Mesenteric fat pad (tissue), 1 donor: ENCODE data around the gene ANKRD11. TPM values are rescaled to one million over a fixed set of nuclear protein-coding genes. Genes with fewer than 3 reads are reported as not detected.
"Not testable (repeated sequence)": the region's sequence is repeated elsewhere in the genome, so short reads cannot be mapped to it uniquely, and the experiment has no call there.

Source experiments
- DNase-seq: peaks from one replicate; pipeline ENCODE4 v3.0.0-alpha.2; 2020; ENCODE audit warnings: low spot score
- total RNA-seq: library from RNA; stranded (reverse); fragmentation: NEBNext Ultra II Directional; extraction: Animal tissue kit (Norgen Biotek cat#: 25700); gene quantifications from one replicate; pipeline ENCODE4 v1.2.1, GENCODE V29; 2021
- donor health status: DM: yes; HTN: yes; CAD: no.

Gene ANKRD11
- total RNA-seq, 1 donor from 2014 or later: 120 TPM

DNA sequence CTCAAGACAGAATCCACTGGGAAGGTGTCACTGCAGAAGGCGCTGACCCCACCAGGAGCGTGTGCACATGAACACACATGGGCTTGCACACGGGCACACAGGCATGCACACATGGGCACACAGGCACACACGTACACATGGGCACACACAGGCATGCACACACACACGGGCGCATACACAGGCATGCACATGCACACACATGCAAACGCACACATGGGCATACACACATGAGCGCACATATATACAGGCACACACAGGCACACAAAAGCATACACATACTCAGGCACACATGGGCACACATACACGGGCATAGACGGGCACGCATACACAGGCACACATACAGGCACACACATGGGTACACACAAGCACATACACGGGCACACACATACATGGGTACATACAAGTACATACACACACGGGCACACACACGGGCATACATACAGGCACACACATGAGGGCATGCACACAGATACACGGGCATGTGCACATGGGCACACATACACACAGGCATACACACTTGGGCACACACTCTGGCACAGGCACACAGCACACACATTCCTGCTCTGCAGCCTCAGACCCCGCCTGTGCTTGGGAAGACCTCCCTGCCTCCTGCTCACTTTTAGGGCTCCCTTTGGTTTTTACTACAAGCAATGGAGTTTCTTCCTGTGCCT is 186.0 kb downstream of the ANKRD11 start:
- no peak for DNase-seq

DNA sequence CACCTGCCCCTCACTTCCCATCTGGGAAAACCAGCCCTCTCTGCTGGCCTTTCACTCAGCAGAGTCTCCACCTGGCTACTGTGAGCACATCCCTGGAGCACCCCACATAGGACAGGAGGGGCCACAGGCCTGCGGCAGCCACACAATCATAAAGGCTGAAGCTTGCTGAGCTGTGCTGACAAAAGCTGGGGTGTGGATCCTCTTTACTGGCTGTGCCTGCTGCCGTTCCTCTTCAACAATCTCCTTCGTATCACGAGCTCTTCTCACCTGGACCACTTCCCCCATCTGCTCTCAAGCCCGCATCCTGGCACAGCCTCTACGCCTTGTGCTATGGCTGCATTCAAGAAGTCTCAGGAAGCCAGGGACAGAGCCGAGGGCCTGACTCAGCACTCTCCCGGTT is 186.7 kb downstream of the ANKRD11 start:
- no peak for DNase-seq

DNA sequence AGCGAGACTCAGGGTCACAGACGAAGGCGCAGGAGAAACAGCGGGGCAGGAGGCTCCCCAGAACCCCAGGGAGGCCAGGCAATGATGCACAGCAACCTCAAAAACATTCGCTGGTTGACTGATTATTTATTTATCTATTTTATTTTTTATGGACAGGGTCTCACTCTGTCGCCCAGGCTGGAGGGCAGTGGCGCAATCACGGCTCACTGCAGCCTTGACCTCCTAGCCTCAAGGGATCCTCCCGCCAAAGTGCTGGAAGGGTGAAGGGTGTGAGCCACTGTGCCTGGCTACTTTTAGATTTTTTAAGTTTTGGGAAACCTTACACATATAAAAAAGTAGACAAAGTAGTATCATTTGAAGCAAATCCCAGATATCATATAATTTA is 189.4 kb downstream of the ANKRD11 start:
- no peak for DNase-seq

DNA sequence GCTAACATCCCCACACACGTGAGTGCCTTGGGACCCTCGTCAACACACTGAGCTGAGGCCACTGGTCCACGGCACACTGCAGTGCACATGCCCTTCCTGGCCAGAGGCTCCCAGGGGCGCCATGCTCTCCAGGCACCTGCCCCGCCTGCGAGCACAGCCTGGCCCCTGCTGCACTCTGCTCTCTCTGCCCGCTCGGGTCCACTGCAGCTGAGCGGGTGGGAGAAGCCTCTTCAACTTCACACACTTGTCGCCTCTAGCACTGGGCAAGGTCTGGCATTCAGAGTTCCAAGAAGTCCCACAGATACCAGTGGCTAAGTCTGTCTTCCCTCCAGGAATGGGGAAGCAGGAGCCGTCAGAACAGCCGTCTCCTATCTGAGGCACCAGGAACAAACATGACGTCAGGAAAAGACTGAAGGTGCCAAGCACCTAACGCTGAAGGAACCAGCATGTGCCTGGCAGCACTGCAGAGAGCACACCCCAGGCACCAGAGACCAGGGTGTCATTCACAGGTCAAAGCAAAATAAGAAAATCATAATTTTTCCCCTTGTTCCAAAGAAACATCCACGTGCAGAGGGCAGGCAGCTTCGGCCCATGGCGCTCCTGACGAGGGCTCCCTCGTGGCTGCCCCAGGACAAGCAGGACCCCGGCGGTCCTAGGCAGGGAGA is 189.9 kb downstream of the ANKRD11 start:
- no peak for DNase-seq

DNA sequence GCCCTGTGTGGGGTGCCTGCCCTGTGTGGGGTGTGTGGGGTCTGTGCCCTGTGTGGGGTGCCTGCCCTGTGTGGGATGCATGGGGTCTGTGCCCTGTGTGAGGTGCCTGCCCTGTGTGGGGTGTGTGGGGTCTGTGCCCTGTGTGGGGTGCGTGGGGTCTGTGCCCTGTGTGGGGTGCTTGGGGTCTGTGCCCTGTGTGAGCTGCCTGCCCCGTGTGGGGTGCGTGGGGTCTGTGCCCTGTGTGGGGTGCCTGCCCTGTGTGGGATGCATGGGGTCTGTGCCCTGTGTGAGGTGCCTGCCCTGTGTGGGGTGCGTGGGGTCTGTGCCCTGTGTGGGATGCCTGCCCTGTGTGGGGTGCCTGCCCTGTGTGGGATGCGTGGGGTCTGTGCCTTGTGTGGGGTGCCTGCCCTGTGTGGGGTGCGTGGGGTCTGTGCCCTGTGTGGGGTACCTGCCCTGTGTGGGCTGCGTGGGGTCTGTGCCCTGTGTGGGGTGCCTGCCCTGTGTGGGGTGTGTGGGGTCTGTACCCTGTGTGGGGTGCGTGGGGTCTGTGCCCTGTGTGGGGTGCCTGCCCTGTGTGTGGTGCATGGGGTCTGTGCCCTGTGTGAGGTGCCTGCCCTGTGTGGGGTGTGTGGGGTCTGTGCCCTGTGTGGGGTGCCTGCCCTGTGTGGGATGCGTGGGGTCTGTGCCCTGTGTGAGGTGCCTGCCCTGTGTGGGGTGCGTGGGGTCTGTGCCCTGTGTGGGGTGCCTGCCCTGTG is 190.8 kb downstream of the ANKRD11 start:
- DNase-seq: not testable (repeated sequence)

DNA sequence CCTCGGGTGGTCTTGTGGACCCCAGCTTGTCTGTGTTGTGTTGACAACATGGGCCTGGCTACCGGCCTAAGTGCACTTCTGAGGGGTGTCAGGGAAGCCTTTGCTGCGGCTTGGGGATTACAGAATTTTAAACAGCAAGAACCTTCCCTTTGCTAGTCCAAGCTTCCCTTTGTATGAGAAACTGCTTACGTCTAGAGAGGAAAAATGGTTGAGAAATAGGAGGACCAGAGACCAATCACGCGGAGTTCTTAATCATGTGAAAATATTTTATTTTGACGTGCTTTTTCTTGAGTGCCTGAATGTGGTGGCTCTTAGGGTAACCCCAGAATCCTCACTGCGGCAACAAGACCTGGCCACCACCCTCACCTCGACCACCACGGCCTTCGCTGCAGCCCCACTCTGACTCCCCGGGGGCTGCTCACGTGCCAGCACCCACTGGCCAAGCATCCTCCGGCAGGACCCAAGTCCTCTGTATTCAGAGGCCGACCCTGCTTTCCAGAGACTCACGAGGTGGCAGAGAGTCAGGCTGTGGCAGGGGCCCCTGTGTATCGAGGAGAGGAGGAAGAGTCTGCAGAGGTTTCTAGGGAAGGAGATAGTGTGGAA is 191.6 kb downstream of the ANKRD11 start:
- no peak for DNase-seq

DNA sequence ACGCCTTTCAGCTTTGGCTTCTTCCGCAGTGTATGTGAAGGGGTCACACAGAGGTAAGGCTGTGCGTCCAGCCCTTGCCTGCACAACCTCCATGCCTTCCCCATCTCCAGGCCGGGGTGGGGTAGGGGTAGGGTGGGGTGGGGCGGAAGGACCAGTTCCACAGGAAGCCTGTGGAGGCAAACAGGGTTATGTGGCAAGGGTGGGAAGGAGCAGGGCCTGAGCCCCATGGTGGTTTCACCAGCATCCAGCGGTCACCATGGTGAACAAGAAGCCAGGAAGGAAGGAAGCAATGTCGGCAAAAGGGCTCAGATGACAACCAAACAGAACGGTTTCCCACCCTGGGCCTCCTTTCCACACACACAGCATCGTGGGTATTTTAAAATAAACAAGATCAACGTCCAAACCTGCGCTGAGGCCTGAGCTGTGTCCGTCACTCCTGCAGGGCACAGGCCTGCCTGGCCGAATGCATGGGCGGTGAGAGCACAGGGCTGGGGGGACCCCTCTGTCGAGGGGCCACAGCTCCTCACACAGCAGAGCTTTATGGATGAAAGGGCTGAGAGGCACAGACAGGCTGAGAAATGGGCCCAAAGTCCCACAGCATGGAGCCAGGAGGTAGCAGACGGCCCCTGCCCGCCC is 192.3 kb downstream of the ANKRD11 start:
- no peak for DNase-seq

DNA sequence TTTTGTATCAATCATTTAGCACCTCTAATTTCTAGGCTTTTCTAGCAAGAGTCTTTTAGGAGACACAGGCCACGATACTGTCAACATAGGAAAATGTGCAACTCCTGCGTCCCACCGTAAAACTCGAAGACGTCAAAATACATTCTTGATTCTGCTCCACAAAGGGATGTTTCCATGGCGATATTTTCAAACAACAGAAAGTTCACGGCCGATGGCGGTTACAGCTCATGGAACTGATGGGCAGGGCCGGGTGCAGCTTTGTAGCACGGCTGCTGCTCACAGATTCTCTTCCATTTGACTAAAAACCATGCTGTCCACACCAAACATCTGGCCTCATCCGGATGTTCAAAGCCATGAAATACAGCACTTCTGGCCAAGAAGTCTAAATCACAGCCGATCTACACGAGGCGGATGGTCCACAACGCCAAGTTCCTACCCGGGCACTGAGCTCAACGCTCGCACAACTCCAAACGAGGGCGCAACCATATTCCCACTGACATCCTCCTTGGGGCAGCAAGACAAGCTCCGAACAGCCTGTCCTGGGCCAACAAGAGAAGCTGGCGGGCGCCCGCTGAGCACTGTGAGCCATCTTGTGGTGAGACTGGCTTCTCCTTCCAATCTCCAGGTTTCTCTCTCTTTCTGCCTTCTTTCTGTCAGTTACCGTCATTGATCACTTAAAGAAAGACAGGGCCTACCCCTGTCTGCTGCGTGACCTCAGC is 193.0 kb downstream of the ANKRD11 start:
- no peak for DNase-seq

DNA sequence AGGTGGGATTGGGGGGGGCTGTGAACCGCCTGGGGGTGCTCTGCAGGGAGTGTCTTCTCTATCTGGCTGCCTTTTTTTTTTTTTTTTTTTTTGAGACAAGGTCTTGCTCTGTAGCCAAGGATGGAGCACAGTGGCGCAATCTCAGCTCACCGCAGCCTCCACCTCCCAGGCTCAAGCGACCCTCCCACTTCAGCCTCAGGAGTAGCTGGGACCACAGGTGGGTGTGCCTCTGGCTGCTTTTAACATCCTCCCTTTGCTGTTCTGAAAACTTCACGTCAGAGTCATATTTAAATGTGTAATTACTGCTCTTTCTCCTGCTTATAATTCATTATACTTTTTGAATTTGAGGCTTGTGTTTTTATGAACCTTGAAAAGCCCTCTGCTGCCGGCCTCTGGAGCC is 194.4 kb downstream of the ANKRD11 start:
- DNase-seq: no peak

DNA sequence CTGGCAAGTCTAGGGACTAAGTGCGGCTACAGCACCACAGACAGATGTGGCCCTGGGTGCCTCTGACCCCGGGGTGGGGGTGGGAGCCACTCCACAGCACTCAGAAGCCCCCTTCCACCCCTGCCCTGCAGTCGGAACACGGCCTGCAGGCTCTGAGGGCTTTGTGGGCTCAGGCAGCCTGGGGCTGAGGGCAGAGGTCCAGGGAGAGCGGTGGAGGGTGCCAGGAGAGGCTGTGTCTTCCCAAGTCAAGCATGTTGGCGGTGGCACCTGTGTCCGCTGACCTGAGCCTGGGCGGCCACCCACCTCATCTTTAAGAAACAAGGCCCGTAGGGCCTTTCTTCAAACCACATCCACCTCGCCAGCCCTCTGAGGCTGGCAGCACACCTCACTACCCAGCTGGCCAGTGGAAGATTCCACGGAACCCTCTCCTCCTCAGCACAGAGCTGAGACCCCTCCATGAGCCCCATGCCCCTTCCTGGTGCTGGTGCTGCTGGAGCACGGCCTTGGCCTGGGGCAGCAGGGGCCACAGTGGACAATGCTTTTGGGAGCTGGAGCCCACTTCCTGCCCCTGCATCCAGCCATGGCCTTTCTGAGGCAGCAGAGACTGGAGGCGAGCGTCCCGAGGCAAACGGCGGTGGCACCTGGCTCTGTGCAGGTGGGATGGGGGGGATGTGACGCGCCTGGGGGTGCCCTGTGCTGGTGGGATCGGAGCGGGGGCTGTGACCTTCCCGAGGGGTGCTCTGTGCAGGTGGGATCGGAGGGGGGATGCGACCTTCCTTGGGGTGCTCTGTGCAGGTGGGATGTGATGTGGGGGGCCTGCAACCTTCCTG is 195.1 kb downstream of the ANKRD11 start:
- no peak for DNase-seq

DNA sequence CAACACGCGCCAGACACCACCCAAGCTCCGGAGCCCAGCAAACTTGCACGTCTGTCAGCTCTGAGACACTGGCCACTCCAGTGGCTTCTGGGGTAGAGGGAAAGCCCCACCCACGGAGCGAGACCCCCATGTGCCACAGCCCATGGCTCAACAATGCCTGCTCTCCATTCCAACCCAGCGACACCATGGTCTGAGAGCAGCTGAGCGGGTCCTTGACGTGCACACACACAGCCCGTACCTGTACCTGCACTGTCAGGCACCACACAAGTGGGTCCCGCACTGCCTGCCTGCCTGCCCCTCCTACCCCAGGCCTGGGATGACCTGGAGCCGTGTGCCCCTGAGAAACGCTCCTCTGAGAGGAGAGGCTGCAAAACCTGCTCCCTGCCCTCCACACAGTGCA is 195.9 kb downstream of the ANKRD11 start:
- DNase-seq: no peak

DNA sequence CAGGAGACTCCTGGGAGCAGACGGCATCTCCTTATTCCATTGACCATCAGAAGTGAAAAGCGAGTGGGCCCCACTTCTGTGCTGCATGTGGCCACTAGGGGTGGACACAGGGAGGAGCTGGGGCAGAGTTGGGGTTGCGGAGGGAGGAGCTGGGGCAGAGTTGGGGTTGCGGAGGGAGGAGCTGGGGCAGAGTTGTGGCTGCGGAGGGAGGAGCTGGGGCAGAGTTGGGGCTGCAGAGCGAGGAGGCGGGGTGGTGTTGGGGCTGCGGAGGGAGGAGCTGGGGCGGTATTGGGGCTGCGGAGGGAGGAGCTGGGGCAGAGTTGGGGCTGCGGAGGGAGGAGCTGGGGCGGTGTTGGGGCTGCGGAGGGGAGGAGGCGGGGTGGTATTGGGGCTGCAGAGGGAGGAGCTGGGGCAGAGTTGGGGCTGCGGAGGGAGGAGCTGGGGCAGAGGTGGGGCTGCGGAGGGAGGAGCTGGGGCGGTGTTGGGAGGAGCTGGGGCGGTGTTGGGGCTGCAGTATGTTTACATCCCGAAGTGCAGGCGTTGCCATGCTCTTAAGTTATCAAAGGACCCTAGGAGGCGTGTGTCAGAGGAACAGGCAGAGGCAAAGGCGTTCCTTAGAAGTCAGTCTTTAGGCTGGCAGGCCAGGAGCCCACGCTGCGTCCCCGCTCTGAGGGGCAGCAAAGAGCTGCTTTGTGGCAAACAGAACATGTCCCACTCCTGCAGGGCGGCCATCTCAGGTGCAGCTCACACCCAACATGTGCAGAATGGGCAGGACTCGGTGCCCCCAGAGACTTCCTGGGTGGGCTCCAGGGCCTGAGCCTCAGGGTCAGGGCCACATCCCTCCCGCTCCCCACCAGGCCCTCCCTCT is 196.9 kb downstream of the ANKRD11 start:
- DNase-seq: no peak

DNA sequence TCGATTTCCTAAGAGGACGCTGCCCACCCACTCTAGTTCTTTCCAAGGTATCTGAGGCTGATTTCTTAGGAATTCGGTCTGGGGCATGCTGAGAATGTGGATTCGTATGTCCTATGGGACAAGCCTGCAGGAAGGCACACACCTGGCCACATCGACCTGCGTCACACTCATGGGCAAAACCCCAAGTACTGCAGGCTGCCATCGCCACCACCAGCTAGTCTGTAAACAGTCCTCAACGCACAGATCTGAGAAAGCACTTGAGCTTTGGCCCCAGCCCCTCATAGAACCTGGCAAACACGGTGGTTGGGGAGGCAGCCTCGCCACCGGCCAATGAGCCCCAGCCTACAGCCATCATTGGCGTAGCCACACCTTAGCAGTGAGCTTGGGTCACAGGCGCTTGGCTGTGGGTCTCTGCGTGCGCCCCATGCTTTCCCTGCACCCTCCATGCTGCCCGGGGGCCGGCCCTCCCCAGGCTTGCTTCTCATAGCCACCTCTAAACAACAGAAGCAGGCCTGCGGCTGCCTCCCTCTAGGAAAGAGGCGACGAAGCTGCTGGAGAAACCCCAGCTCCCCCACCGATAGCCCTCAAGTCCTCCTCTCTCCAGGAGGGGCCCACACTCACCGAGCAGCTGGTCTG is 197.8 kb downstream of the ANKRD11 start:
- no peak for DNase-seq

DNA sequence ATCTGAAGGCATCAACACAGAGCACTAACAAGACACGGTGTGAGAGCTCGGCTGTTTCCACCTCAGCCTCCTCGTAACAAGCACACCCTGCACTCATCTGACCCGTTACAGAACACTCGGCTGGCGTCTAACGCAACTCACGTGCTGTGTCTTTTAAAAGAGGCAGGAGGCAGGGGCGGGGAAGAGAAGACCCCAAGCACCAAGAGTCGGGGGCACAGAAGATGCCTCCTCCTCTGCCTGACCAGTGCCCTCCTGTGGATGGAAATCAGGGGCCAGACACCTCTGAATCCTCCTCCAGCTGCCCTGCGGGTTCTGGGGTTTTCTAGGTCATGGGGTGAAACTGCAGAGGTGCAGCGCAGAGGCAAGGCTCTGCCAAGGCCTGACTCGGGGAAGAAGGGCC is 198.6 kb downstream of the ANKRD11 start:
- DNase-seq: no peak

DNA sequence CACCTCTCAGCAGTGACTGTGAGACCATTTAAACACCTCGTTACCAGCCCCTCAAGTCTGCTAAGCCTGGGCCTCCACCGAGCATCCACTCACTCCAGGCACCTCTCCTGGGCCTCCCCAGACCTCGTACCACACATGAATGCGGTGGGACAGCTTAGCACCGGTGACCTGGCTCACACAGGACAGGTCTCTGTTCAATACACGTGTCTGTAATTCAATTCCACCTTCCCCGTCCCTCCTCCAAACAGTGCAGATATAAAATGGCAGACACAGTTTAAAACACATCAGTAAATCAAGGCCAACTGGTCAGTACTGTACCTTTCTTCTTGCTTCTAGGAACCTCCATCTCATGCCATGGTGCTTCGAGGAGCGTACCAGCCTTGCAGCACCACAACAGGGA is 199.0 kb downstream of the ANKRD11 start:
- DNase-seq: no peak

DNA sequence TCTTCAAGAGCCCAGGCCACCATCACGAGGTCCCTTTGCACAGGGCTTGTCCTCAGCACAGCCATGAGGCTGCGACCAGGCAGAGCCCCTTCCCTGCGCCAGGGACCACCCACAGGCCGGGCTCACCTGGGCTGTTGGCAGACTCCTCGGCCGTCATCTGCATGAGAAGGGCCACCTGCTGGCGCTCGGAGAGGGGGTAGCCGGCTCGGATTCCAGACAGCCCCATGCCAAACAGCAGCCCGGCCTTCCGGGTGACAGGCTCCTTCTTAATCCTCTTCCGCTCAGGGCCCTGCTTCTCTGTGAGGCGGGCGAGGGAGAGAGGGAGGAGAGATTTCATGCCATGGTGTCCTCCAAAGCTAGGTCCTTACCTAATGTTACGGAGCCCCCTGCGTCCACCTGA is 199.5 kb downstream of the ANKRD11 start:
- no peak for DNase-seq

DNA sequence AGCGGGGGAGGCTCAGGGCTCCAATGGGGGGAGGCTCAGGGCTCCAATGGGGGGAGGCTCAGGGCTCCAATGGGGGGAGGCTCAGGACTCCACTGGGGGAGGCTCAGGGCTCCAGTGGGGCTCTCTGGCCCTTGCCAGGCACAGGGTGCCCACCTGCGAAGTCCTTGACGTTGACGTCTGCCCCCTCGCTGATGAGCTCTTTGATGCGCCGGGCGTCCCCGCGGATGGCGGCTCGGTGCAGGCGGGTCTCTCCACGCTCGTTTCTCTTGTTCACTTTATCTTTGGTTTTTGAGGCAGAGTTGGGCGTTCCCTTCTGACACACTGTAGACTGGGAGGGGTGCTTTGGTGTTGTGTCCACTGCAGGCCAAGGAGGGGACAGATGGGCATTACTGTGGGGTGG is 199.9 kb downstream of the ANKRD11 start:
- no peak for DNase-seq
